GM12865 (cell line): ENCODE data around the gene ORM2.

Source experiments
- DNase-seq: peaks from one replicate; pipeline ENCODE4 v3.0.0; 2010; ENCODE audit warnings: low read depth
- H3K4me3 ChIP-seq: 2 replicates; pipeline ENCODE4 v1.5.1; 2011; ENCODE audit warnings: mild to moderate bottlenecking, low read depth, low read length, control low read depth
- TF ChIP-seq, protein P1 (sequence below): IDR thresholded peaks from 2 replicates; pipeline ENCODE4 v1.5.1; 2011; ENCODE audit warnings: low read length, control low read depth, low read depth, inconsistent platforms; ENCODE audit not compliant: insufficient read depth; ENCODE audit errors: missing control alignments

The ORM2 gene

DNA sequence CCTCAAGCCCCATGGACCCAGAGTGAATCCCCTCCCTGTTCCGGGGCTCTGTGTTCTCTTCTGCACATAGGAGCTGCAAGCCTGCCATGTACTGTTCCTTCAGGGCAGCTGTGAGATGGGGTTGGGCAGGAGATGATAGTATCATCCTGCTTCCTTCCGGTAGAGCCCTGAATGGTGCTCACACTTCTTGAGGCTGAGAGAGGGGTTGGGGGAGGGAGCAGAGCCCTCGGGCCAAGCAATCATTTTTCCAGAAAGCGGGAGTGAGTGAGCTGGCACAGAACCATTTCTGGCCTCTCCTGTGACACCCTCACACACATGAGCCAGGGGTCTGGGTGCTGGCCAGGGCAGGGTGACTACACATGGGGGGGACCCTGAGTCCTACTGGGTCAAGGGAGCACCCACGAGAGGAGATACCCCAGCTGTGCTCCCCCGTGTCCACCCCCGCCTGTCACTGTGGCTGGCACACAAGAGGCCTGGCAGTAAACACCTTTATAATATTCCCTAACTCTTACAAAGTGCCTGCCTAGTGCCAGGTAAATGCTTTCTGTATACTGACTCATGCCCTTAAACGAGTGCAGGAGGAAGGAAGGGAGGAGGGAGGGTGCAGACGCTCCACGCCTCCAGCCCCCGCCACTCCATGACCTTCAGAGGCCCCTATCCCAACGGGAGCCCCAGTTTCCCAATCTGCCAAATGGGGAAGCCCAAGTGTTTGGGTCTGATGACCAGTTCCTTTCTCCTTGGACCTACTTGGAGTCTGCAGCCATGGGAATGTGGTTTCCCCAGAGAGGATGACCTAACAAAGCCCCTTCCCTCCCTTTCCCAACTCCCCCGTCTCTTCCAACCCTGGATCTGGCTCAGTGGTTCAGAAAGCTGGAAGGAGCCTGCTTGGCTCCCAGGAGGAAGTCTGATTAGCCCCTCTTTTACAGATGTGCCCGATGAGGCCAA, 42.6 kb downstream of the ORM2 start:
- H3K4me3 ChIP-seq = peak overlapping the region; percentile 31
- TF ChIP-seq, protein P1, sequence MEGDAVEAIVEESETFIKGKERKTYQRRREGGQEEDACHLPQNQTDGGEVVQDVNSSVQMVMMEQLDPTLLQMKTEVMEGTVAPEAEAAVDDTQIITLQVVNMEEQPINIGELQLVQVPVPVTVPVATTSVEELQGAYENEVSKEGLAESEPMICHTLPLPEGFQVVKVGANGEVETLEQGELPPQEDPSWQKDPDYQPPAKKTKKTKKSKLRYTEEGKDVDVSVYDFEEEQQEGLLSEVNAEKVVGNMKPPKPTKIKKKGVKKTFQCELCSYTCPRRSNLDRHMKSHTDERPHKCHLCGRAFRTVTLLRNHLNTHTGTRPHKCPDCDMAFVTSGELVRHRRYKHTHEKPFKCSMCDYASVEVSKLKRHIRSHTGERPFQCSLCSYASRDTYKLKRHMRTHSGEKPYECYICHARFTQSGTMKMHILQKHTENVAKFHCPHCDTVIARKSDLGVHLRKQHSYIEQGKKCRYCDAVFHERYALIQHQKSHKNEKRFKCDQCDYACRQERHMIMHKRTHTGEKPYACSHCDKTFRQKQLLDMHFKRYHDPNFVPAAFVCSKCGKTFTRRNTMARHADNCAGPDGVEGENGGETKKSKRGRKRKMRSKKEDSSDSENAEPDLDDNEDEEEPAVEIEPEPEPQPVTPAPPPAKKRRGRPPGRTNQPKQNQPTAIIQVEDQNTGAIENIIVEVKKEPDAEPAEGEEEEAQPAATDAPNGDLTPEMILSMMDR = no peak
- DNase-seq = peak; percentile 60

DNA sequence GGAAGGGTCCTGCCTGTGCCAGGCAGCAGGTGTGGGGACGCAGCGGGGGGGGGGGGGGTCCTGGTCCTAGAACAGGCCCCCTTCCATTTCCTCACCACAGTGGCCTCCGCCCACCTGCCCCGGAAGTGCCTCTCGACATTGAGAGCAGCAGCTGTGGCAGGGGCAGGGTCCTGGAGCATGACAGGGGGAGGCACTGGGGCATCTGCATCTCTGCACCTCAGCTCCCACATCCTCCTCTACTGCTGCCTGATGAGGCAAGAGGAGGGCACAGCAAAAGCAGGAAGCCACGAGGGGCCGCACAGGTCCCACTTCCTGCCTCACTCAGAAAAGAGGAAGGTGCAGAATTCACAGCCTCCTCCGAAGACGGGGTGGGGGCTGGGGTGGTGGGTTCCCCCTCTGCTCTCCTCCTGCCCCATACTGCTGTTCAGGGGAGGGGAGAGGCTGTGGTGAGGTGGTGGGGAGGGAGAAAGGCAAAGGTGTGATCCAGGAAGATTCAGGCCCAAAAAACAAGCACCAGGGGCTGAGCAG, 43.3 kb downstream of the ORM2 start:
- TF ChIP-seq, protein P1 = peak; percentile 1
- peak; percentile 96 for DNase-seq
- H3K4me3 ChIP-seq = peak overlapping the region; percentile 31

DNA sequence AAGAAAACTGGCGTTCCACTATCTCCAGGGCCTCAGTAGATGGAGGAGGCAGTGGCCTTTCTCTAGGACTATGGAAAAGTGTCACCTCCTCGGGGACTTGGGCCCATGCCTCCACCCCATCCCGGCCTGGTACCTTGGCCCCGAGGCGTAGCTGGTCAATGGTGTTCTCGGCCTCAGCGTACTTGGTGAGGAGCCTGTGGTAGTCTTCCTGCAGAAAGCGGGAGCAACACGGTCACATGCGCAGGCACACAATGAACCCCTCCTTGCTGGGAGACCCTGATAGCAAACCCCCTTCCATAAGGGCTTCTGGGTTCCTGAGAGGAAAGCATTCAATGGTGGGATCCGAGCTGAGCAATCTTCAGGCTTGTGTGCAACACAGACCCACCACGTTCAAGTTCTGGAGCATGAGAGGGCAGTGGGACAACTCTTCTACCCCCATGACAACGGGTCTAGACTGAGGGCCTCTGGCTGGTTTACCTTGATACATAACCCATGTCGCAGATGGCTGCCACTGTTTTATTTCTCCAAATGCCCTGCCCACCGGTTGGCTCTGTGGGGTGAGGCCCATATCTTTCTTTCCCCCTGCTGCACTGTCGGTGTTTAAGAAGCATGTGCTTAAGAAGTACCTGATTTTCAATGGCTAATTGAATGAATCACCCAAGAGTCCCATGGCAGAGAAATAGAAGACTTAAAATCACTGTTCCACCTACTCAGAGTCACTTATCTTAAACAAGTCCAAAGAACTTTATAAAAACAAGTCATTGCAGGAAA, 44.5 kb downstream of the ORM2 start:
- TF ChIP-seq, protein P1 = no peak
- no peak overlapping the region for H3K4me3 ChIP-seq
- no peak for DNase-seq

DNA sequence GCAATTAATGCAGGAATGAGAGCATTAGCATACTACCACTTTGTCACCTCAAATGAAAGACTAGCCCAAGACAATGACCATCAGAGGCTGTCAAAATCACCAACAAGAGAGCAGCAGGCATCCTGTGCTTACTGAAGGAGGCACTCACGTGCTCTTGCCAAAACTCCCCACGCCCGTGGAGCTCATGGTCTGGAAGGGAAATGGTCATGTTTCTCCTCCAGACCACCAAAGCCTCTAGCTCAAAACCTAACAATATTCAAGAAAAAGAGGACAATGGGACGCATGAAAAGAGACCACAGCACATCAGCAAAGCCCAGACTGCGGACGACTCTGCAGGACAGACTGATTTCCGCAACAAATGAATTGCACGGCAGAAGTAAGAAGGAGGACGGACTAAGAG, 45.3 kb downstream of the ORM2 start:
- H3K4me3 ChIP-seq = no peak overlapping the region
- TF ChIP-seq, protein P1 = no peak
- no peak for DNase-seq

DNA sequence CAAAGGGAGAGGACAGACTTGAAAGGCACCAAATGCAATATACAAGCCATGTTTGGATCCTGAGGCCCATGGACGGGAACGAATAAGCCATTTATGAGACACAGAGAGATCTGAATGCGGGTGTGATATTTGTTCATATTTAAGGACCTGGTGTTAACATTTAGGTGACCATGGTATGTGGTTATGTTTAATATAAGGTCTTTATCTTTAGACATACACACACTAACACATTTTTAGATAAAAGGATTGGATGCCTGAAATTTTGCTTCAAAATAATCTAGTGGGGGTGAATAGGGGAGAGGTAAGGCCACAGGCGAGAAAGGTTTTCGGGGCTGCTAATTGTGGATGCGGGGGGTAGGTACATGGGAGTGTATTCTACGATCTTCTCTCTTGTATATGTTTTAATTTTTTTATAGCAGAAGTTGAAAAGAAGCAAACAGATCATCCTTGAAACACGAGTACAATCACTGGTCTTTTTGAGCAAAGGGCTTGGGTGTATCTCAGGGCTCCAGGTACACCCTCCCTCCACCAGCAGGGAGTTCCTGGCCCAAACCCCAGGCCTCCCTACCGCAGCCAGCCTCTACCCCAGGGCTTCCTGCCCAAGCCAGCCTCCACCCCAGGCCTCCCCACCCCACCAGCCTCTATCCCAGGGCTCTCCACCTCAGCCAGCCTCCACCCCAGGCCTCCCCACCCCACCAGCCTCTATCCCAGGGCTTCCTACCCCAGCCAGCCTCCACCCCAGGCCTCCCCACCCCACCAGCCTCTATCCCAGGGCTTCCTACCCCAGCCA, 45.9 kb downstream of the ORM2 start:
- no peak for DNase-seq
- no peak overlapping the region for H3K4me3 ChIP-seq
- TF ChIP-seq, protein P1 = no peak
